HG03342 (cell line): Measurements from ENCODE around the gene MRPL55.
A peak's percentile ranks its signal among the peaks of the same experiment; 100 is the strongest.

Experiments
- ATAC-seq: cut with Tn5 transposase; IDR thresholded peaks from one replicate; pipeline ENCODE4 v1.9.1; 2021; ENCODE audit warnings: mild to moderate bottlenecking, moderate library complexity; ENCODE audit not compliant: unreplicated experiment

The MRPL55 gene

DNA sequence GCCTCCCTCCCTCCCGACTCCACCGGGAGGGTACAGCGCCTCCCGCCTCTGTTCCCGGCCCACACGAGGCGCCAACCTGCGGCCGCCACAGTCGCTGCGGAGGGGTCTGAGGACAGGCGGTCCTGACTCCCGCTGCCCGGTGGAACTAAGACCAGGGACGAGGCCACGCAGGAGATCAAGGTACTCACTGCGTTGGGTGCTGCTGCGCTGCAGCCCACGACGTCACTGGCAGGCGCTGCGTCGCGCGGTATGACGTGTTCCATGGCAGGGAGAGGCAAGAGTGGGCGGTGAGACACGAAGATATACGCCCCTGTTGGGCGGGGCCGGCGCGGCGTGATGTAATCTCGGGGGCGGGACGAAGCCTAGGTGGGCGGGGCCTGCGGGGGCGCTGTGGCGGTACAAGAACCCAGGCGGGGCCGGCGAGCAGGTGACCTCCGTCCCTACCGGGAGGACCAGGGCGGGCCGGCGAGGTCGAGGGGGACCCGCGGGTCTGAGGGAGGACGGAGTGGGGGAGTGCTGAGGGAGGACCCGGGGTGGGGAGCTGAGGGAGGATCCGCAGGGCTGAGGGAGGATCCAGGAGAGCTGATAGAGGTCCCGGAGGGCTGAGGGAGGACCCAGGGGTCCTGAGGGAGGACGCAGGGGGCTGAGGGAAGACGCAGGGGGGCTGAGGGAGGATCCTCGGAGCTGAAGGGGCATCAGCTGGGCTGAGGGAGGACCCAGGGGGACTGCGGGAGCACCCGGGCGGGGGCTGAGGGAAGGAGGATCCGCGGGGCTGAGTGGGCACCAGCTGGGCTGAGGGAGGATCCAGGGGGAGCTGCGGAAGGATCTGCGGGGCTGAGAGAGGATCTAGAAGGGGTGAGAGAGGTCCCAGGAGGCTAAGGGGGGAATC is at the start of gene MRPL55:
Gene MRPL55, minus strand, starts transcription at position 227 of the 889 bp plus-strand sequence. CDS start 1,039 bp downstream, outside the sequence.
- peak; percentile 83 for ATAC-seq

DNA sequence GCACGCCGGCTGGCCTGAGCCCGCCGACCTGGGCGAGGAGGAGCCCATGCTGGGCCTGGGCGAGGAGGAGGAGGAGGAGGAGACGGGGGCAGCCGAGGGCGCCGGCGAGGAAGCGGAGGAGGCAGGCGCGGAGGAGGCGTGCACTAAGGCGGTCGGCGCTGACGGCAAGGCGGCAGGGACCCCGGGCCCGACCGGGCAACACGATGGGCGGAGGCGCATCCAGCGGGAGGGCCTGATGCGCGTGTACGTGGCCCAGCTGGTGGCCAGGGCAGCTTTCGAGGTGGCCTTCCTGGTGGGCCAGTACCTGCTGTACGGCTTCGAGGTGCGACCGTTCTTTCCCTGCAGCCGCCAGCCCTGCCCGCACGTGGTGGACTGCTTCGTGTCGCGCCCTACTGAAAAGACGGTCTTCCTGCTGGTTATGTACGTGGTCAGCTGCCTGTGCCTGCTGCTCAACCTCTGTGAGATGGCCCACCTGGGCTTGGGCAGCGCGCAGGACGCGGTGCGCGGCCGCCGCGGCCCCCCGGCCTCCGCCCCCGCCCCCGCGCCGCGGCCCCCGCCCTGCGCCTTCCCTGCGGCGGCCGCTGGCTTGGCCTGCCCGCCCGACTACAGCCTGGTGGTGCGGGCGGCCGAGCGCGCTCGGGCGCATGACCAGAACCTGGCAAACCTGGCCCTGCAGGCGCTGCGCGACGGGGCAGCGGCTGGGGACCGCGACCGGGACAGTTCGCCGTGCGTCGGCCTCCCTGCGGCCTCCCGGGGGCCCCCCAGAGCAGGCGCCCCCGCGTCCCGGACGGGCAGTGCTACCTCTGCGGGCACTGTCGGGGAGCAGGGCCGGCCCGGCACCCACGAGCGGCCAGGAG is 49.3 kb upstream of the MRPL55 start:
- no peak for ATAC-seq

GRCh38 chr1:228157729-228158126 is 48.6 kb upstream of the MRPL55 start:
- no peak for ATAC-seq

- no peak for ATAC-seq
Measured at GRCh38 chr1:228156941-228157728, 48.0 kb upstream of the MRPL55 start.

- no peak for ATAC-seq
Measured at GRCh38 chr1:228156515-228156881, 47.4 kb upstream of the MRPL55 start.

DNA sequence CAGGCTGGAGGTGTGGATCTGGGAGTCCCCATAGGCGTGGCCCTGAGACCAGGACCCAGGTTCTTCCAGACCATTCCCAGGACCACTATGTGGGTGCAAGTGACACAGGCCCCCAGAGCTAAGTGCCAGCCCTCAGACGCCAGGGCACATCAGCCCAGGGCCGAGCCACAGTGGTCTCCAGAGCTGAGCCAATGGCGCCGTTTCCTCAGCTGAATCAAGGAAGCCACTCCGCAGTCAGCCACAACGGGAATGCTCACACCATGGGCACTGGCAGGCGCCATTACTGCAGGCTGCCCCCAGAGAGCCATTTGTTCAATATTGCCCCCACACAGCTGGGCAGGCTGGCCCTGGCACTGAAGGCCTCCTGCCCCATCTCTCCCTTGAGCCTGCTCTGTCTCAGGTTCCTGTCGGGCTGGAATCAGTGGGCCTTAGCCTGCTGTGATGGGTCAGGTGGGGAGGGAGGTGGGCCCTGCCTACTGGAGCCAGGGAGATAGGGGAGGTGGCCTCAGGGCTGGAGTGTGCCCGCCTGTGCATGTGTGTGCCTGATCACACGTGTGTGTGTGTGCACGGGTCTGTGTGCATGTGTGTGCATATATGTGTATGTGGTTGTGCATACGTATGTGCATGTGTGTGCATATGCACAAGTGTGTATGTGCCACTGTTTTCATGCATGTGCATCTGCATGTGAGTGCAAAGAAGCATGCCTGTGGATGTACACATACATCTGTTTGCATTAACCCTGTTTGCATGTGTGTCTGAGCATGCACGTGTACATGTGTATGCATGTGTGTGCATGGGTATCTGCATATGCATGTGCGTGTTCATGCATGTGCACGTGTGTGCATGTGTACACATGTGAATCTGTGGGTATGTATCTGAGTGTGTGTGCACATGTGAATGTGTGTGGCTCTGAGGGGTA is 46.8 kb upstream of the MRPL55 start:
- ATAC-seq = no peak

- no peak for ATAC-seq
Measured at GRCh38 chr1:228154670-228155571, 45.8 kb upstream of the MRPL55 start.

GRCh38 chr1:228154021-228154669 is 45.0 kb upstream of the MRPL55 start:
- ATAC-seq = no peak

DNA sequence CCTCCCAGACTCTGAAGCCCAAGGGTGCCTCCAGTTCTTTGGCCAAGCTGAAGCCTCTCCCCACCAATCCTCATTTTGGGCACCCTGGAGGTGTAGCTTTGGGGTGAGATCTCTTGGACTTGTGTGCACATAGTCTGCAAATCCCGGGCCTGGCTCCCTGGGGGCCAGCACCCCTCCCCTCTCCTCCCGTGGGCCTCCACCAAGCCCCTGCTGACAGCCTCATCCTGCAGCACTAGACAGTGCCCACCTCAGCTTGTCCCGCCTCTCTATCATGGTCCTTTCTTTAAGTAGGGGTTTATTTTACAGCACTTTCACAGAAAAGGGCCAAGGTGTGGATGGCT is 43.8 kb upstream of the MRPL55 start:
- no peak for ATAC-seq

GRCh38 chr1:228152097-228152917 is 43.2 kb upstream of the MRPL55 start:
- no peak for ATAC-seq

- no peak for ATAC-seq
Measured at GRCh38 chr1:228151180-228151925, 42.3 kb upstream of the MRPL55 start.

DNA sequence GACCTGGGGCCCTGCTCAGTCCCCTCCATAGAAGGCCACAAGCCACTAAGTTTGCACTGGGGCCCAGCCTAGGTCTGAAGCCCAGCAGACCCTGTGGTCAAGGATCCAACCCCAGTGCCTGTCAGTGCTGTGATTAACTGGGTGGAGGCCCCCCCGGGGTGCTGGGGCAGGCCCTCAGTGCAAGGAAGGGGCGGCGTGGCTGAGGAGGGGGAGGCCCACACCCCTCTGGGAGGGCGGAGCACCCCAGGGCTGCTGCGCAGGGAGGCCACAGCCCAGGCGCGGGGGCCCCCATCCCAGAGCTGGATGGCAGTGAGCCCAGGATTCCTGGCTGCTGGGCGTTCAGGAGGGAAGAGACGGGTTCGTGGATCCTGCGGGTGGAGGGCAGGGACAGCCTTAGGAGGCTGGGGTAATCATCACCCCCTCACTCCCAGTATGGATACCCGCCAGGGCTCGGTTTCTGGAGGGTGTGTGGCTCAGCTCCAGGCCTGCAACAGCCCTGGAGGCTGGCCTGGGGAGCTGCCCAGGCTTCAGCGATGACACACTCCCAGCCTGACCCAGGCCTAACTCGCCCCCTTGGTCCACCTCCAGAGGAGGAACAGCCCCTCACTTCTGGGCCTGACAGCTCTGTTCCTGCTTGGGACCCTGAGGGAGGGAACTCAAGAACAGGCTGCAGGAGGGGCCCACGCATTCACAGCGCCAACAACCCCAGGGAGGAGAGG is 41.5 kb upstream of the MRPL55 start:
- ATAC-seq = no peak

DNA sequence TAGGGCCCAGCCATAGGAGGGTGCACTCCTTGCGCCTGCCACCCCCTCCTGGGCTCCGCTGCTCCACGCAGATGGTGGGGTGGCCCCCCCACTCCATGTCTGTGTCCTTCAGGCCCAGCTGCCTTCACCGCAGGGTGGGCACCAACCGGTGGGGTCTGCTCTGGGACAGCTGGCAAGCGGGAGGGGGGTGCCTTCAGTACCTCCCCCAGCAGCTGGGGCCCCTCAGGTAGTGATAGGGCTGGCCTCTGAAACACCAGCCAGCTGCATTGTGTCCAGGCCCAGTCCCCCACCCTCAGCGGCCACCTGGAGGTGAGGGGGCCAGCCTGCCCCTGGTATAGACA is 41.0 kb upstream of the MRPL55 start:
- ATAC-seq = no peak

DNA sequence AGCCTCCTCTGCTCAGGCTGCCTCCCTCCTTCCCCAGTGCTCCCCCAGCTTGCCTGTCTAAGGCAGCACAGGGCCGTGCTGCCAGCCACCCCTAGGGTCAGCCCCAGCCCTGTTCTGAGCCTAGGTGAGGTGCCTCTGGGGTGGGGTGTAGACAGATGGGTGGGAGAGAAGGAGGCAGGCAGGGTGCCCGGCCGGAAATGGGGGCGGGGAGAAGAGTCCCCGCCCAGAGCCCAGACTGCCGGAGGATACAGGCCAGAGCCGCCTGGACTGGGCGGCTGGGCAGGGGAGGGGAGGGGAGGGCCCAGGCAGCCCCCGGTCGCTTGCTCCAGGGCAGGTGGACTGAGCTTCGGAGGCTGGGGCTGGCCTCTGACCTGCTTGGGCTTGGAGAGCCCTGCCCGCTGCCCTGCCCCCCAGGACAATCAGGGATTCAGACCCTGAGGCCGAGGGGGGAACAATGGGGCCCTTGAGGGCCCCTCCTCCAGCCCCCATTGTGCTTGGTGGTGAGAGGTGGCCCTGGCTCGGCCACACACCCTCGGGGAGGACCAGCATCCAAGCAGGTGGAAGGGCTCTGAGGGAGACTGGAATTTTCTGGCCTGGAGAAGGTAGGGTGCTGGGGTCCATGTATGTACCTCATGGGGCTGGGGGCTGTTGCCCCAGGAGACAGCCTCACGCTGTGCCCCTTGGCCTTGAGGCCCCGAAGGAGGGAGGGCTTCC is 40.5 kb upstream of the MRPL55 start, which contains the start of gene GJC2:
Gene GJC2, plus strand, starts transcription at position 525 of the 714 bp plus-strand sequence. CDS start 7,829 bp downstream, outside the sequence.
- ATAC-seq = no peak

DNA sequence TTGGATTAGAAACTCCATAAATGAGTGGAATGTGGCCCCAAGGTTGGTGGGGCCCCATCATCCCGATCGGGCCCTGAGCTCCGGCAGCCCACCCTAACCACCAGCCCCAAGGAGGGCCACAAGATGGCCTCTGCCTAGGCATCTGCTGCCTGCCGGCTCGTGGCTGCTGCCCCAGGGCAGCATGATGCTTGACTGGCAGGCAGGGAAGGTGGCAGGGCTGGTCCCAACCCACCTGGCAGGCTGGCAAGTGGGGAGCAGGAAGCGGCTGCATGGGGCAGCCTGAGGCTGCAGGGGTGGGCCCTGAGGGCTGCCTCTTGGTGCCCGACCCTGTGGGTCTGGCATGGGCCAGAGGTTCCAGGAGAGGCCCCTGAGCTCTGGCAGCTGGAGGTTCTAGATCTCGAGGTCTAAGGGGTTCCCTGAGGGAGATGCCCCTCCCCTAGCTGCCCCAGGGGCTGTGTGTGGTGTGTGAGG is 39.9 kb upstream of the MRPL55 start:
- ATAC-seq = no peak
